SK-N-SH (cell line): ENCODE measurements around the gene DICER1.

Experiments
- CTCF ChIP-seq: fragments of 200-600 bp; sonication (generic); IDR thresholded peaks from 2 replicates; pipeline ENCODE4 v1.6.1; 2017; ENCODE audit warnings: antibody characterized with exemption, mild to moderate bottlenecking, moderate library complexity
- EZH2phosphoT487 ChIP-seq: fragments of 200-600 bp; sonication (generic); IDR thresholded peaks from 2 replicates; pipeline ENCODE4 v1.6.1; 2017; ENCODE audit warnings: low read depth, mixed run types, mild to moderate bottlenecking, antibody characterized with exemption, moderate library complexity, borderline replicate concordance
- JUND ChIP-seq: IDR thresholded peaks from 2 replicates; pipeline ENCODE4 v1.4.0; 2012
- MAX ChIP-seq: IDR thresholded peaks from 2 replicates; pipeline ENCODE4 v1.4.0; 2012; ENCODE audit warnings: low read depth
- MXI1 ChIP-seq: IDR thresholded peaks from 2 replicates; pipeline ENCODE4 v1.6.1; 2012; ENCODE audit warnings: mild to moderate bottlenecking, low read depth, low read length, improper control_type of control experiment
- POLR2AphosphoS5 ChIP-seq: IDR thresholded peaks from 2 replicates; pipeline ENCODE4 v1.6.1; 2012; ENCODE audit warnings: low read depth, low read length
- RAD21 ChIP-seq: IDR thresholded peaks from 2 replicates; pipeline ENCODE4 v1.6.1; 2012; ENCODE audit warnings: mild to moderate bottlenecking, low read length
- RCOR1 ChIP-seq: fragments of 150-350 bp; IDR thresholded peaks from 2 replicates; pipeline ENCODE4 v1.6.1; 2017; ENCODE audit warnings: antibody characterized with exemption, low read length
- REST ChIP-seq: IDR thresholded peaks from 2 replicates; pipeline ENCODE4 v1.6.1; 2012; ENCODE audit warnings: mild to moderate bottlenecking, low read depth, low read length, moderate library complexity
- SIN3A ChIP-seq: IDR thresholded peaks from 2 replicates; pipeline ENCODE4 v1.6.1; 2012; ENCODE audit warnings: low read depth, mild to moderate bottlenecking, low read length, moderate library complexity, borderline replicate concordance
- TAF1 ChIP-seq: IDR thresholded peaks from 2 replicates; pipeline ENCODE4 v1.6.1; 2012; ENCODE audit warnings: low read depth, mild to moderate bottlenecking, low read length, moderate library complexity, borderline replicate concordance
- USF1 ChIP-seq: IDR thresholded peaks from 2 replicates; pipeline ENCODE4 v1.4.0; 2012; ENCODE audit warnings: low read depth, borderline replicate concordance
- ZBTB33 ChIP-seq: IDR thresholded peaks from 2 replicates; pipeline ENCODE4 v1.4.0; 2012; ENCODE audit warnings: low read depth, borderline replicate concordance

- no peak for TF ChIP-seq CTCF
- TF ChIP-seq USF1, result no peak
- TF ChIP-seq MAX, result no peak
- TF ChIP-seq EZH2phosphoT487, result no peak
- TF ChIP-seq TAF1, result no peak
- no peak for TF ChIP-seq ZBTB33
- TF ChIP-seq JUND, result no peak
- no peak for TF ChIP-seq REST
- no peak for TF ChIP-seq RAD21
- TF ChIP-seq RCOR1, result no peak
- no peak for TF ChIP-seq MXI1
- TF ChIP-seq POLR2AphosphoS5, result no peak
- no peak for TF ChIP-seq SIN3A
Observed at GRCh38 chr14:95196268-95196667, 38.9 kb upstream of the DICER1 start.
